NCI-H446 (cell line): Measurements from ENCODE around the gene PHF1.

Experiments used
- DNase-seq, 2 experiments: peaks; one replicate each; lab custom pipeline; 2025; lab: John Stamatoyannopoulos, UW

PHF1 gene

DNA sequence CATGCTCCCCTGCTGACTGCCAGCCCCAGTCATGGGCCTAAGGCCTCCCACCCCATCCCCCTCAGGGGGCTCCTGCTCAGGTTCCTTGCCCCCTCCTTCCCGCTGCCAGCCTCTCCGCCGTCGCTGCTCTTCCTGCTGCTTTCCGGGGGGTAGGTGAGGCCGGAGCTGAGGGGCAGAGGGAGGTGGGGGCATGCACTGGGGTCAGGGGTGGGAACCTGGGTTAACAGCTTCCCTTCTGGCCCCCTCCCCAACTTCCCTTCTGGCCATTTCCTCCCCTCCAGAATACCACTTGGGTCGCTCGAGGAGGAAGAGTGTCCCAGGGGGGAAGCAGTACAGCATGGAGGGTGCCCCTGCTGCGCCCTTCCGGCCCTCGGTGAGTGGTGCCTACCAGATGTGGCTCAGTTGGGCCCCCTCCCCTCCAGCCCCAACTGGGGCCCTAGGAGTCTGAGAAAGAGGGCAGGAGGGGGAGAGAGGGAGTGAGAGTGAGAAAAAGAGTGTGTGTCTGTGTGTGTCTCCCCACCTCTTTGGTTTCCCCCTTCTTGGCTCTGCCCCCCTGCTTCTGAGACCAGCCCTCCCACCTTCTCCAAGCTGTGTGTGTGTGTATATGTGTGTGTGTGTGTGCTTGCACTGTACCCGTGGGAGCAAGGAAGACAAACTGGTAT is 21.2 kb downstream of the PHF1 start:
- no peak for DNase-seq

DNA sequence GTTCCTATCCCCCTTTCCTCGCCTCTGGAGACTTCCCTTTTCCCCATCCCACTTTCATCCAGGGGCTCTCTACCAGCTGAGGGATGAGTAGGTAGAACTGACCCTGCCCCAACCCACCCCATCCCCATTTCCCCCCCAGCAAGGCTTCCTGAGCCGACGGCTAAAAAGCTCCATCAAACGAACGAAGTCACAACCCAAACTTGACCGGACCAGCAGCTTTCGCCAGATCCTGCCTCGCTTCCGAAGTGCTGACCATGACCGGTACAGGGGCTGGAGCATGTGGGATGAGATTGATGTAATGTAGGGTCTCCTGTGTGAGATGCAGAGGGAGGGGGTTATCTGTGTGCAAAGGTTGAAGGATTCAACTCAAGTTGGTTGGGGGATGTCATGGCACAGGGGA is 21.7 kb downstream of the PHF1 start:
- no peak for DNase-seq

DNA sequence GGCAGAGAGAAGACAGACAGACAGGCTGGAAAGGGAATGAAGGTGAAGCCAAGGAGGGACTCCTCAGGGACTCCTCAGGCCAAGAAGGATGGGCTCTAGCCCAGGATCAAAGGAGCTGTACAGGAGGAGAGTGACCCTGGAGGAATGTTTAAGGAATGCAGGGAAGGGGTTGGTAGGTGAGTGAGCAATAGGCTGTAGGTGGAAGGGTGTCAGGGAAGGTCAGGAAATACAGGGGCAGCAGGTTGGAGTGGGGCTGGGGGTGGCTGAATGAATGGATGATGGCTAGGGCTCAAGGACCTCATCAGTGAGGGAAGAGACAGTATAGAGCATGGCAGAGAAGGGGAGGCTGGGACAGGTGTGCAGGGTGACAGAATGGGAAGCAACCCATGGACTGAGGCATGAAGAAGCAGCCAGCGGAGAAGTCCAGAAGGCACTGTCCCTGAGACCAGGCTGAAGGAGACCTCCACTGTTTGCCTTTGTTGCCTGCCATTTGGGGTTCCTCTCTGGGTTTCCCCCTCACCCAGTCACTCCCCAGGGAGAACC is 22.3 kb downstream of the PHF1 start:
- no peak for DNase-seq

DNA sequence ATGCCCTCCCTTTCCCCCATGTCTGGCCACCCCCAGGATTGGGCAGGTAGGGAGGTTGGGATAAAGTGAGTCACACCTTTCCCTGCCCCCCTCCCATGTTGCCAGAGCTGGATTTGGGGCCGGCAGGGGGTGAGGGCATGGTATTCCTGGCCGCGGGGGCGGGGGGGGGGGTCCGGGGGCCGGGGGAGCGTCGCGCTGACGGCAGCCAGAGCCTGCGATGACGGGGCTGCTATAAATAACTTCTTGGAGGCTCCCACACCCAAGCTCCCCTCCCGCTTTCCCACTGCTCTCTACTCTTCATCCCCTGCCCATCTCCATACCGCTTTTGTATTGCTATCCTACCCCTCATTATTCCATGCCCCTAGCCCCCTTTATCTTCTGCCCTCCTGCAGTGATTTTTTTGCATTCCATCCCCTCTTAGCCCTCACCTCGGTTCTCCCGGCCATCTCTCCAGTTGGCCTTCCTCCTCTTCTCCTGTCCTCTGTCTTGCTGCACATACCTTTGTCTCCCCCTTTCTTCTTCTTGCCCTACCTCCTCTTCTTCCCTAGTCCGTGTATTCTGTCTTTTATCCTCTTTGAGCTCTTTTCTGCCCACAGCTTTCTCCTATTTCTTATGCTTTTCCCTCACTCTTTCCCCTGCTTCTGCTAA is 22.9 kb downstream of the PHF1 start:
- no peak for DNase-seq

DNA sequence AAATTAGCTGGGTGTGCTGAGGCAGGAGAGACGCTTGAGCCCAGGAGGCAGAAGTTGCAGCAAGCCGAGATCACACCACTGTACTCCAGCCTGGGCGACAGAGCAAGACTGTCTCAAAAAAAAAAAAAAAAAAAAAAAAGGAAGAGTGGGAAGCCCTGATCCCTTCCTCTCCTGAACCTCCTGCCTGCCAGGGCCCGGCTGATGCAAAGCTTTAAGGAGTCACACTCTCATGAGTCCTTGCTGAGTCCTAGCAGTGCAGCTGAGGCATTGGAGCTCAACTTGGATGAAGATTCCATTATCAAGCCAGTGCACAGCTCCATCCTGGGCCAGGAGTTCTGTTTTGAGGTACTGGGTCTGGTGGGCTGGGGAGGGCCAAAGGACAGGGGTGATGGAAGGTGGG is 24.1 kb downstream of the PHF1 start:
- DNase-seq, result no peak

DNA sequence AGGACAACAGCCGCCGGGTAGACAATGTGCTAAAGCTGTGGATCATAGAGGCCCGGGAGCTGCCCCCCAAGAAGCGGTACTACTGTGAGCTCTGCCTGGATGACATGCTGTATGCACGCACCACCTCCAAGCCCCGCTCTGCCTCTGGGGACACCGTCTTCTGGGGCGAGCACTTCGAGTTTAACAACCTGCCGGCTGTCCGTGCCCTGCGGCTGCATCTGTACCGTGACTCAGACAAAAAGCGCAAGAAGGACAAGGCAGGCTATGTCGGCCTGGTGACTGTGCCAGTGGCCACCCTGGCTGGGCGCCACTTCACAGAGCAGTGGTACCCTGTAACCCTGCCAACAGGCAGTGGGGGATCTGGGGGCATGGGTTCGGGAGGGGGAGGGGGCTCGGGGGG is 26.9 kb downstream of the PHF1 start:
- DNase-seq, result no peak

DNA sequence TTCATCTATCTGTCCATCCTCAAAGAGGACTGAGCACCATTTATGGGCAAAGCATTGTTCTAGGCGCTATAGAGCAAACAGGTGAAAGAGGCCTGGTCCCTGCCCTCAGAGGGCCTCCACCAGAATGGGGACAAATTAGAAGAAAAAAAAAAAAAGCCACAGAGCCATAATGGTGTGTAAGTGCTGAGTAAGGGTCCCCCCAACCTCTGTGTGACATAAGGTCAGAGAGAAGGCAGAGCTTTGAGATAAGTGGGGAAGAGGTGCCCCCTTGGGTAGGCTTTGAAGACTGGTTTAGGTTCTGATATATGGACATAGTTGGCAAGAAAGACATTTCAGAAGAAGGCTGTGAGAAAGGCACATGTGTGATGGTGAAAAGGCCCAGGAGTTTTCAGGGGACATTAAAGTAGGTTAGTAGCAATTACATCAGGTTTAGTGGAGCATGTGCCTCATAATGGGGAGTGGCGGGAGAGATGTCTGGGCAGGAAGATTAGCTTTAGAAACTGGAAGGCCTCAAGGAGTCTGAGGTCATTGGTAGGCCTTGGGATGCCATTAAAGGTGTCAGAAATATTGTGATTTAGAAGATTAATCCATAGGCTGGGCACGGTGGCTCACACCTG is 28.3 kb downstream of the PHF1 start:
- no peak for DNase-seq

DNA sequence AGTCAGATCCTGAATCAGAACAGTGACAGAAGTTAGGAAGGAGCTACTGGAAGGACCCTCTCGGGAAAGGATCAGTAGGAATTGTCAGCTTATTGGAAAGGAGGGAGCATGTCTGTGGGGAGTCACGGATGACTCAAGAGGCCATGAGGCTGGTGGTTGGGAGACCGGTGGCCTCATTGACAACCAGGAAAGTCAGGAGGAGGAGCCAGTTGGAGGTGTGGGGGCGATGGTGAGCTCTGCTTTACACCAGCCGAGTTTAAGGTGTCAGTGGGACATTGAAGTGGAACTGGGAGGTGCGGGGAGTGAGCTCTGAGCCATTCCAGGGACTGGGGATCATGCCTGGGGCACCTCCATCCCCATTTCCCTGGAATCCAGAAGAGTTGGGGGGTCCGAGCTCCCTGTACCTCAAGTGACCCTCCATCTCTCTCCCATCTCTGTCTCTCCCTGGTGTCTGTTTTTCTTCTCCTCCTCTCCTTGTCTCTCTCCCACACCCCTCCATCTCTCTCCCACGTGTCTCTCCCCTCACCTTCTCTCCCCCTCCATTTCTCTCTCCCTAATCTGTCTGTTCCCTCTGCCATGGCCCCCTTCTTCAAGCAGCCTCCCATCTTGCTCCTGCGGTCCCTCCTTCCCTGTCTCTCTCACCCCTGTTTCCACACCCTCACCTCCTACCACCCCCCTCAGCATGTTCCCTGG is 29.3 kb downstream of the PHF1 start:
- no peak for DNase-seq

DNA sequence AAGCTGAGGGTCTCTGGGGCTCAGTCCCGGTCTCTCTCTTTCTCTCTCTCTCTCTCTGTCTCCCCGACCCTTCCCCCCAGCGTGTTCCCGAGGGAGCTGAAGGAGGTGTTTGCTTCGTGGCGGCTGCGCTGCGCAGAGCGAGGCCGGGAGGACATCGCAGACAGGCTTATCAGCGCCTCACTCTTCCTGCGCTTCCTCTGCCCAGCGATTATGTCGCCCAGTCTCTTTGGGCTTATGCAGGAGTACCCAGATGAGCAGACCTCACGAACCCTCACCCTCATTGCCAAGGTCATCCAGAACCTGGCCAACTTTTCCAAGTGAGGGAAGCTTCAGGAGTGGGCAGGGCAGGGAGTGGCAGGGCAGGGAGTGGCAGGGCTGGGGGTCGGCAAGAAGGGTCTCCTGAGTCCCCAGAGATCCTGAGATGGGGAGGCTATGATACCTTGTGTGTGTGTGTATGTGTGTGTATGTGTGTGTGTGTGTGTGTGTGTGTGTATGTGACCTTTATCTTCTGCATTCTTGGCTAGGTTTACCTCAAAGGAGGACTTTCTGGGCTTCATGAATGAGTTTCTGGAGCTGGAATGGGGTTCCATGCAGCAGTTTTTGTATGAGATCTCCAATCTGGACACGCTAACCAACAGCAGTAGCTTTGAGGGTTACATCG is 30.0 kb downstream of the PHF1 start:
- DNase-seq, result no peak

DNA sequence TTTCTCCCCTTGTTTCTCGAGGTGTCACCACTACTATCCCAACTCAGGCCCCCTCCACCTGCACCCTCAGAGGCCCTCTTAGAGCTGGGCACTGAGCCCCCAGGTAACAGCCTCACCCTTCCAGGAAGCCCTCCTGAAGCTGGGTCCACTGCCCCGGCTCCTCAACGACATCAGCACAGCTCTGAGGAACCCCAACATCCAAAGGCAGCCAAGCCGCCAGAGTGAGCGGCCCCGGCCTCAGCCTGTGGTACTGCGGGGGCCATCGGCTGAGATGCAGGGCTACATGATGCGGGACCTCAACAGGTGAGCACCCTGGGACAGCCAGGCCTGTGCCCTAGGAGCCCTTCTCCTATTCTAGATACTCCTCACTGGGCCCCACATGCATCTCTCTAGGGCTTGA is 30.6 kb downstream of the PHF1 start:
- DNase-seq, result no peak

DNA sequence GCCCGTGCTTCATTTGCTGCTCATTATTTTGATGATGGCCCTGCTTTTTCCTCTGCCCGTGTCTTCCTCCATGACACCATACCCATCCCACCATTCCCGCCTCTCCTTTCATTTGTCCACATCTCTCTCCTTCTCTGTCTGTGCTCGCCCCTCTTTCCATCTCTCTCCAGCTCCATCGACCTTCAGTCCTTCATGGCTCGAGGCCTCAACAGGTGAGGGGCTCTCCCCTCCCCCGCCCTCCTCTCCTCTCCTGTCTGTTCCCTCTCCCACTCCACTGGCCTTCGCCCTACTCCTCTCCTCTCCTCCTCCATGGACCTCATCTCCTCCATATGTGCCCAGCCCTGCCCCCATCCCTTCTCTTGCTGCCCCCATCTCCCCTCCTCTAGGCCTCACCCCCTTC is 31.5 kb downstream of the PHF1 start:
- DNase-seq, result no peak

DNA sequence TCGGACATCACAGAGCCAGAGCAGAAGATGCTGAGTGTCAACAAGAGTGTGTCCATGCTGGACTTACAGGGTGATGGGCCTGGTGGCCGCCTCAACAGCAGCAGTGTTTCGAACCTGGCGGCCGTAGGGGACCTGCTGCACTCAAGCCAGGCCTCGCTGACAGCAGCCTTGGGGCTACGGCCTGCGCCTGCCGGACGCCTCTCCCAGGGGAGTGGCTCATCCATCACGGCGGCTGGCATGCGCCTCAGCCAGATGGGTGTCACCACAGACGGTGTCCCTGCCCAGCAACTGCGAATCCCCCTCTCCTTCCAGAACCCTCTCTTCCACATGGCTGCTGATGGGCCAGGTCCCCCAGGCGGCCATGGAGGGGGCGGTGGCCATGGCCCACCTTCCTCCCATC is 32.2 kb downstream of the PHF1 start:
- DNase-seq, result no peak

DNA sequence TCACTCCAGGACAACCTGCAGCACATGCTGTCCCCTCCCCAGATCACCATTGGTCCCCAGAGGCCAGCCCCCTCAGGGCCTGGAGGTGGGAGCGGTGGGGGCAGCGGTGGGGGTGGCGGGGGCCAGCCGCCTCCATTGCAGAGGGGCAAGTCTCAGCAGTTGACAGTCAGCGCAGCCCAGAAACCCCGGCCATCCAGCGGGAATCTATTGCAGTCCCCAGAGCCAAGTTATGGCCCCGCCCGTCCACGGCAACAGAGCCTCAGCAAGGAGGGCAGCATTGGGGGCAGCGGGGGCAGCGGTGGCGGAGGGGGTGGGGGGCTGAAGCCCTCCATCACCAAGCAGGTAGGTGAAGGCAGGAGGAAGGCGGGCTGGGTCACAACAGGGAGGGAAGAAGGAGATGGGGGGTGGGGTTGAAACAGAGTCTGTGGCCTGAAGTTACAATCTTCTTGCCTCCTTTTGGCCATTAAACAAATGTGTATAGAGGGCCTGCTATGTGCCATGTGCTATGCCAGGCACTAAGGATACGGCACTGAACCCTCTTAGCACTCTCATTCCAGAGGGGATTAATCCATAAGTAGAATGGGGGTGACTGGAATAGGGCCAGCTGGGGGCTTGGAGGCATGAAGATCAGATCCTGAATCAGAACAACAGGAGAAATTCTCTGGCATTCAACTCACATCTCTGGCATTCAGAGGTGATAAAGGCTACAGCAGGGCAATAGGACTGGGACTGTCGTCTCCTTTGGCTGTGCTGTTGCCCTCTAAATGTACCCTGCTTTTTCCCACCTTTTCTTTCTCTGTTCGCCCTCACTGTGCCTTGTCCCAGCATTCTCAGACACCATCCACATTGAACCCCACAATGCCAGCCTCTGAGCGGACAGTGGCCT is 33.0 kb downstream of the PHF1 start:
- DNase-seq, result no peak

DNA sequence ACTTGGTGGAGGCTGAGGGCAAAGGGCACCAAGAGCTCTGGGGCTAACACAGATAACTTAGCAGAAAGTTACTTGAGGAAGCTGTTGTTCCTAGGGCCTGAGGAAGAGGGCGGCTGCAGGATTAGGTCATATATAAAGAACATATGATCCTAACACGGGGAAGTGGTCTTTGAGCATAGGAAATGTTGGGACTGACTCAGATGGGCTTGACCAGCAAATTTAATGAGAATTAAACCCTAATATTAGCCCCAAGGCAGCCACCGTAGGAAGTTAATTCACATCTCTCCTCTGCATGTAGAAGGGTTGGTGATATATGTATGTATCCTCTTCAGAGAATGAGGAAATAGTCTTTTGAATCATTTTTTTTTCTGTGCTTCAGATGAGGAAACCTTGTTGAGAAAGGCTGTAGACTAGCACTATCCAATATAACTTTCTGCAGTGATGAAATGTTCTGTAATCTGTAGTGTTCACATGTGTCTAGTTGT is 34.3 kb downstream of the PHF1 start:
- DNase-seq, result no peak

DNA sequence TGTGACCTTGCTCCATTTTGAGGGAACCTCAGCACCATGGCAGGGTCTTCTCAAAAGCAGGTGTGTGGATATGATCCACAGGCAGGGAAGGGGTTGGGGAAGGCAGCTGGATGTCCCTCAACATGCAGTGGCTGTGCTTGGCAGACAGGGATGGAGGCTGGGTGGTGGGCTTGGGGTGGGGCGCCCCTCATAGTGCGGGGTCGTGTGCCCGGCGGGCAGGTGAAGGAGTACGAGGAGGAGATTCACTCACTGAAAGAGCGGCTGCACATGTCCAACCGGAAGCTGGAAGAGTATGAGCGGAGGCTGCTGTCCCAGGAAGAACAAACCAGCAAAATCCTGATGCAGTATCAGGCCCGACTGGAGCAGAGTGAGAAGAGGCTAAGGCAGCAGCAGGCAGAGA is 35.5 kb downstream of the PHF1 start:
- no peak for DNase-seq

DNA sequence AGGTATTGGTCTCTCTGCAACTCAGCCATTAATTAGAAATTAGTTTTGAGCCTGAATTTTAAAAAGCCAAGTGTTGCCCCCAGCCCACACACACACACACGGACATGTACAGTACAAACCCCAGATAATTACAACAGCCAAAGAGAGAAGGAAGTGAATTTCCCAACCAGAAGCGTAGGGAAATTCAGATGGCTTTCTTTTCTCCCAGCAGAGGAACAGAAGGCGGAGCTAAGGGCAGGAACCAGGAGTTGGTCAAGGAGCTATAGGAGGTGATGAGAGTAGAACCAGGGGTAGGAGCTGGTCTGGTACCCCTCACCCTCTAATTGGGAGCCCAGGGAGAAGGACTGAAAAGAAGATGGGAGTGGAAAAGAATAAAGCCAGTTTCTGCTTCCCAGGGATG is 39.6 kb downstream of the PHF1 start:
- no peak for DNase-seq

DNA sequence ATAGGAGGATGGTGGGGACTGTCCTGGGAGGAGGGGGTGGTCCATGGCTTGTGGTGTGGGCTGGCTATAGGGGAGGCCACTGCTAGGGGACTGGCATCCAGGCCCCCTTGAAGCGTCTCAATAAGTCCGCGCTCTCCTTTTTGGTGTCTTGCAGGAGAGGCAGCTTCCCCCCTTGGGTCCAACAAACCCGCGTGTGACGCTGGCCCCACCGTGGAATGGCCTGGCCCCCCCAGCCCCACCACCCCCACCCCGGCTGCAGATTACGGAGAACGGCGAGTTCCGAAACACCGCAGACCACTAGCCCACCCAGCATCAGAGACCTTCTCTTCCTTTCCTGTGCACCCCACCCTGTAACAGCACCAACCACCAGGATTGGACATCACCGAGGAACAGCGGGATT is 40.8 kb downstream of the PHF1 start:
- no peak for DNase-seq

DNA sequence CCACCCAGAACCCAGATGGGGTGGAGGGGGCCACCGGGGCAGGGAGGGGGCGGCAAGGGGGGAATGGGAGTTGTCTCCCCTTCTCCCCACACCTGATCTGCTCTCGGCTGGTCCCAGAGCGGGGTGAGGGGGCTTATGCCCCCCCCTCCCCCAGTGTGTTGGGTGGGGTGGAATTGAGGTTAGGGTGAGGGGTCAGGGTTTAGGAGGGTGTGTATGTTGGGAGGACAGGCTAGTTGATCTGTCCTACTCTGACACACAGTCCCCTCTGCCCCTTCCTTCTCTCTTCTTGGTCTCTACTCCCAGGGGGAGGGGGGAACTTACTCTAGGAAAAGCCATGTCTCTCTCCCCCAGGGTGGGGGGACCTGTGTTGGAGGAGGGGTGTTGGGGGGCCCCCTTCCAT is 41.7 kb downstream of the PHF1 start:
- no peak for DNase-seq

DNA sequence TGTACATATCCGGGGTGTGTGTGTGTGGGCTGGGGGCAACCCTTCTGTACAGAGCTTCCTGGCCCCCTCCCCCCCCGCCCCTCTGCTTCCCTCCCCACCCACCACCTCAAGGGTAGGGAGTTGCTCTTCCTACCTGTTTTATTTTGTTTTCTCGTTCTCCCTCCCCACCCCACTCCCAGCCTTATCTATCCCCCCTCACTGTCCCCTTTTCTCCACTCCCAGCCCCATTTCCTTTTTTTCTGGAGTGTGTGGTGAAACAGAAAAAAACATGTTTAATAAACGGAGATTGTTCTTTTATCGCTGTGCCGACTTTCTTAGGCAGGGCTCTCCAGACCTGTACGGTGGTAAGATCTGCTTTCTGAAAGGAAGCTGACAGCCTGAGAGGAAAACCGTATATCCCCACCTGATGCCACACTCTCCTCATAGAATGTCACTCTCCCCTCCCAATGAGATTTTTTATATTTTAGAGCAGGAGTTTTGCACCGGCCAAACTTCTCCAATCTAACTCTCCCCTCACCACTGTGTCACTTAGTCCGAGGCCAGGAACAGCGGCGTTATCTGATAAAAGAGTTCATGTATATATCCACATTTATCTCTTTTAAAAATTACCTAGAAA is 42.7 kb downstream of the PHF1 start:
- no peak for DNase-seq
